ENCODE results near the gene AP2M1. TPM values are rescaled to one million over a fixed set of nuclear protein-coding genes. Genes with fewer than 3 reads are reported as not detected.

AP2M1 gene
- total and polyA plus RNA-seq, 2 of the 13 experiments (the other 11 are each of a cell fraction or from before 2014, with no cell fraction given), result 126 to 146 TPM

- TF ChIP-seq ZNF446 (CRISPR knock-in tag; IDR thresholded peaks at IDR 0.05), result 0 out of 2 replicates have a peak, but pooled peaks have one; percentile 35
- TF ChIP-seq ZNF710 (CRISPR knock-in tag; IDR thresholded peaks at IDR 0.05; ENCODE audit: borderline replicate concordance), result no peak
- no peak for TF ChIP-seq ZBTB38 (CRISPR knock-in tag; IDR thresholded peaks at IDR 0.05)
- peak; percentile 12; the same call in 1 of the 2 replicates for TF ChIP-seq ZNF563 (CRISPR knock-in tag; IDR thresholded peaks at IDR 0.05)
- no peak for TF ChIP-seq PAF1 (CRISPR knock-in tag; IDR thresholded peaks at IDR 0.05)
- TF ChIP-seq ZNF142 (CRISPR knock-in tag; IDR thresholded peaks at IDR 0.05), result no peak
- TF ChIP-seq CC2D1A (CRISPR knock-in tag; IDR thresholded peaks at IDR 0.05), result no peak
- peak; percentile 19; the same call in 1 of the 2 replicates for TF ChIP-seq ZNF878 (CRISPR knock-in tag; IDR thresholded peaks at IDR 0.05)
- no peak for TF ChIP-seq ATF5 (CRISPR knock-in tag; IDR thresholded peaks at IDR 0.05; ENCODE audit: low read depth)
- 0 out of 2 replicates have a peak, but pooled peaks have one; percentile 39 for TF ChIP-seq ZNF670 (CRISPR knock-in tag; IDR thresholded peaks at IDR 0.05; ENCODE audit: borderline replicate concordance)
- no peak for TF ChIP-seq ZNF800 (CRISPR knock-in tag; IDR thresholded peaks at IDR 0.05)
- TF ChIP-seq ETS1 (CRISPR knock-in tag; IDR thresholded peaks at IDR 0.05), result no peak
- no peak for TF ChIP-seq PATZ1 (CRISPR knock-in tag; IDR thresholded peaks at IDR 0.05)
Measured at GRCh38 chr3:184155644-184156521, 18.8 kb upstream of the AP2M1 start (continued).
